Uterus (tissue), 2 donors: ENCODE measurements around the gene FRMD8.

ENCODE experiments used
- POLR2A ChIP-seq, 2 donors: fragments of 450-650 bp; IDR thresholded peaks; one replicate each; pipeline ENCODE4 v1.6.1; 2016; ENCODE audit warnings: antibody characterized with exemption in 2 of 2, mild to moderate bottlenecking in 1 of 2, moderate library complexity in 1 of 2
- TF ChIP-seq, protein P1 (sequence below), 4 experiments: fragments of 200-600 bp in 2 of 4; fragments of 450-650 bp in 2 of 4; sonication (generic) in 2 of 4; IDR thresholded peaks; one replicate each; pipeline ENCODE4 v1.5.1; 2016 to 2019; ENCODE audit warnings: antibody characterized with exemption in 4 of 4, mild to moderate bottlenecking in 2 of 4, moderate library complexity in 1 of 4

DNA sequence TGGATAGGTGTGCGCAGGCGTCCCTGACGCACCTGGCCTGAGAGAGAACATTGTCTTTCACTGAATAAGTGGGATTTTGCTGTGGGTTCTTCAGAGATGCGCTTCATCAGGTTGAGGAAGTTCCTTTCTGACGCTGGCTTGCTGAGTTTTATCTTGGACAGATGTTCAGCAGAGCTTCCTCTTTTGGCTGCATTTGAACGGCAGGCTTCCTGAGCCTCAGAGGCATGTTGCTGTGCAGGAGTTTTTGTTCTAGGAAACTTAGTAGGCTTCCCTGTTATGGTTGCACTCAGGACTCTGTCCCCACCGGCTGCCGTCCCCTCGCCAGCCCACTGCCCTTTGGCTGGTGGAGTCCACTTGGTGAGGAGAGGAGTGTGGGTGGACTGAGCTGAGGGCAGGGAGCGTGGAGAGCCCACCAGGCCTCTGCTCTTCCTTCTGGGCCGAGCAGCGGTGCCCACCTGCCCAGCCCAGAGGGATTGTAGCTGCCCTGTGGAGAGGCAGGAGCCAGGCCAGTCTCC lies 17.2 kb downstream of the FRMD8 start:
- TF ChIP-seq, protein P1, sequence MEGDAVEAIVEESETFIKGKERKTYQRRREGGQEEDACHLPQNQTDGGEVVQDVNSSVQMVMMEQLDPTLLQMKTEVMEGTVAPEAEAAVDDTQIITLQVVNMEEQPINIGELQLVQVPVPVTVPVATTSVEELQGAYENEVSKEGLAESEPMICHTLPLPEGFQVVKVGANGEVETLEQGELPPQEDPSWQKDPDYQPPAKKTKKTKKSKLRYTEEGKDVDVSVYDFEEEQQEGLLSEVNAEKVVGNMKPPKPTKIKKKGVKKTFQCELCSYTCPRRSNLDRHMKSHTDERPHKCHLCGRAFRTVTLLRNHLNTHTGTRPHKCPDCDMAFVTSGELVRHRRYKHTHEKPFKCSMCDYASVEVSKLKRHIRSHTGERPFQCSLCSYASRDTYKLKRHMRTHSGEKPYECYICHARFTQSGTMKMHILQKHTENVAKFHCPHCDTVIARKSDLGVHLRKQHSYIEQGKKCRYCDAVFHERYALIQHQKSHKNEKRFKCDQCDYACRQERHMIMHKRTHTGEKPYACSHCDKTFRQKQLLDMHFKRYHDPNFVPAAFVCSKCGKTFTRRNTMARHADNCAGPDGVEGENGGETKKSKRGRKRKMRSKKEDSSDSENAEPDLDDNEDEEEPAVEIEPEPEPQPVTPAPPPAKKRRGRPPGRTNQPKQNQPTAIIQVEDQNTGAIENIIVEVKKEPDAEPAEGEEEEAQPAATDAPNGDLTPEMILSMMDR (IDR thresholded peaks at IDR 0.05) = no peak
- TF ChIP-seq POLR2A (IDR thresholded peaks at IDR 0.05) = no peak
